ENCODE measurements around the gene TMEM158.

TMEM158 gene

GRCh38 chr3:45224824-45225464 is 1.1 kb downstream of the TMEM158 start:
- peak; percentile 34 for DNase-seq (ENCODE audit: low read depth)
- peak overlapping the region; percentile 29 for H3K4me3 ChIP-seq (ENCODE audit: low read depth, low read length)
- peak; percentile 95 for TF ChIP-seq CTCF (IDR thresholded peaks at IDR 0.05; ENCODE audit: control insufficient read depth, extremely low read depth, insufficient read depth)

- H3K4me3 ChIP-seq (ENCODE audit: low read depth, low read length), result no peak overlapping the region
- TF ChIP-seq CTCF (IDR thresholded peaks at IDR 0.05; ENCODE audit: control insufficient read depth, extremely low read depth, insufficient read depth), result no peak
- DNase-seq (ENCODE audit: low read depth), result no peak
These were observed 2.0 kb downstream of the TMEM158 start for GRCh38 chr3:45223889-45224727.

GRCh38 chr3:45219694-45220093 is 6.4 kb downstream of the TMEM158 start:
- no peak for DNase-seq (ENCODE audit: low read depth)
- TF ChIP-seq CTCF (IDR thresholded peaks at IDR 0.05; ENCODE audit: control insufficient read depth, extremely low read depth, insufficient read depth), result no peak
- H3K4me3 ChIP-seq (ENCODE audit: low read depth, low read length), result no peak overlapping the region

- H3K4me3 ChIP-seq (ENCODE audit: low read depth, low read length), result no peak overlapping the region
- no peak for TF ChIP-seq CTCF (IDR thresholded peaks at IDR 0.05; ENCODE audit: control insufficient read depth, extremely low read depth, insufficient read depth)
- DNase-seq (ENCODE audit: low read depth), result peak; percentile 23
These were observed 7.3 kb downstream of the TMEM158 start for GRCh38 chr3:45218578-45219390.

GRCh38 chr3:45216021-45216609 is 10.0 kb downstream of the TMEM158 start:
- no peak for TF ChIP-seq CTCF (IDR thresholded peaks at IDR 0.05; ENCODE audit: control insufficient read depth, extremely low read depth, insufficient read depth)
- no peak overlapping the region for H3K4me3 ChIP-seq (ENCODE audit: low read depth, low read length)
- no peak for DNase-seq (ENCODE audit: low read depth)

GRCh38 chr3:45215466-45215865 is 10.6 kb downstream of the TMEM158 start:
- no peak for DNase-seq (ENCODE audit: low read depth)
- H3K4me3 ChIP-seq (ENCODE audit: low read depth, low read length), result no peak overlapping the region
- TF ChIP-seq CTCF (IDR thresholded peaks at IDR 0.05; ENCODE audit: control insufficient read depth, extremely low read depth, insufficient read depth), result no peak

Data from LNCaP clone FGC (cell line).